ENCODE results near the gene DLST. TPM values are rescaled to one million over a fixed set of nuclear protein-coding genes. Genes with fewer than 3 reads are reported as not detected.
A peak's percentile ranks its signal among the peaks of the same experiment; 100 is the strongest.

DLST gene
- total and polyA plus RNA-seq, 2 donors (not counting 1 experiment from before 2014, with no cell fraction given), result 95.3 to 214 TPM

GRCh38 chr14:74952697-74953484 lies 71.2 kb downstream of the DLST start:
- no peak overlapping the region for H3K4me2 ChIP-seq (ENCODE audit: extremely low read depth, insufficient read depth, low read length)
- no peak for TF ChIP-seq CTCF (conservative IDR thresholded peaks at IDR 0.05 in 1 of 2, IDR thresholded peaks at IDR 0.05 in 1 of 2; ENCODE audit: low read depth in 1 of 2, low read length in 2 of 2)
- no peak for TF ChIP-seq EZH2 (IDR thresholded peaks at IDR 0.05; ENCODE audit: low read length, missing control alignments)
- DNase-seq (ENCODE audit: low read depth in 2 of 2), result peak in 1 of 2 donors; percentile 25
- H3K4me3 ChIP-seq (replicated peaks in 1 of 4; ENCODE audit: control extremely low read depth in 1 of 4, insufficient read depth in 1 of 4, low read depth in 3 of 4, low read length in 4 of 4), result peak overlapping the region in 1 of 4 experiments; percentile 69
- H2AFZ ChIP-seq (ENCODE audit: low read length), result no peak overlapping the region
- no peaks in the 10 kb centered on the region for H3K9me3 ChIP-seq (ENCODE audit: control insufficient read depth, insufficient read depth, low read depth, low read length)
- H3K4me1 ChIP-seq (ENCODE audit: control insufficient read depth, extremely low read depth, insufficient read depth, low read length), result no peaks in the 10 kb centered on the region
- H3K27ac ChIP-seq (ENCODE audit: insufficient read depth, low read length), result no peak overlapping the region
- no peaks in the 10 kb centered on the region for H3K36me3 ChIP-seq (ENCODE audit: control insufficient read depth, insufficient read depth, low read length)
- peaks cover 14% of the 10 kb centered on the region for H3K27me3 ChIP-seq (ENCODE audit: control insufficient read depth, insufficient read depth, low read length)
- no peak overlapping the region for H3K9ac ChIP-seq (ENCODE audit: insufficient read depth, low read length)
- no peaks in the 10 kb centered on the region for H3K79me2 ChIP-seq (ENCODE audit: control insufficient read depth, insufficient read depth, low read length)
- no peaks in the 10 kb centered on the region for H4K20me1 ChIP-seq (ENCODE audit: control insufficient read depth, extremely low read depth, insufficient read depth, low read length)

Other genes starting within 250 kb of the DLST start
- 23.4 and 28.2 TPM in 2 replicates for gene AREL1, start 168.8 kb upstream of the DLST start, total RNA-seq
- gene AREL1, start 168.8 kb upstream of the DLST start, polyA plus RNA-seq, result 36.5 and 40.8 TPM in 2 replicates
- gene FCF1, start 168.8 kb upstream of the DLST start, total RNA-seq, result 26.7 and 29.2 TPM in 2 replicates
- gene FCF1, start 168.8 kb upstream of the DLST start, polyA plus RNA-seq, result 57.8 and 67.2 TPM in 2 replicates
- gene YLPM1, start 118.6 kb upstream of the DLST start, total RNA-seq, result 26.5 and 31.9 TPM in 2 replicates
- gene YLPM1, start 118.6 kb upstream of the DLST start, polyA plus RNA-seq, result 9.7 and 13.6 TPM in 2 replicates
- gene PROX2, start 5.8 kb upstream of the DLST start, total RNA-seq, result not detected in 2 replicates
- 0.01 TPM in 1 of 2 replicates, not detected in the other for gene PROX2, start 5.8 kb upstream of the DLST start, polyA plus RNA-seq
- 0.26 and 1.2 TPM in 2 replicates for gene RPS6KL1, start 41.3 kb downstream of the DLST start, total RNA-seq
- gene RPS6KL1, start 41.3 kb downstream of the DLST start, polyA plus RNA-seq, result 0.52 and 1.4 TPM in 2 replicates
- 4.6 and 7.6 TPM in 2 replicates for gene PGF, start 73.7 kb downstream of the DLST start, total RNA-seq
- 0.84 and 1.1 TPM in 2 replicates for gene PGF, start 73.7 kb downstream of the DLST start, polyA plus RNA-seq
- 30.2 and 34.2 TPM in 2 replicates for gene EIF2B2, start 121.0 kb downstream of the DLST start, total RNA-seq
- gene EIF2B2, start 121.0 kb downstream of the DLST start, polyA plus RNA-seq, result 83.6 and 120 TPM in 2 replicates
- 37.5 and 53.8 TPM in 2 replicates for gene MLH3, start 169.6 kb downstream of the DLST start, total RNA-seq
- gene MLH3, start 169.6 kb downstream of the DLST start, polyA plus RNA-seq, result 9.5 and 12.2 TPM in 2 replicates
- gene ACYP1, start 182.1 kb downstream of the DLST start, total RNA-seq, result 7.4 and 14.5 TPM in 2 replicates
- gene ACYP1, start 182.1 kb downstream of the DLST start, polyA plus RNA-seq, result 13.7 and 18.7 TPM in 2 replicates
- gene ZC2HC1C, start 187.7 kb downstream of the DLST start, total RNA-seq, result 1.5 and 1.8 TPM in 2 replicates
- 0.88 and 0.90 TPM in 2 replicates for gene ZC2HC1C, start 187.7 kb downstream of the DLST start, polyA plus RNA-seq
- gene NEK9, start 245.1 kb downstream of the DLST start, total RNA-seq, result 81.3 and 91.7 TPM in 2 replicates
- gene NEK9, start 245.1 kb downstream of the DLST start, polyA plus RNA-seq, result 50.5 and 63.4 TPM in 2 replicates

All from fibroblast of lung (primary cell).